Astrocyte (in vitro differentiated cells and primary cell): ENCODE data around the gene PTPRM.

ENCODE experiments used
- CTCF ChIP-seq: IDR thresholded peaks from 2 replicates; pipeline ENCODE4 v1.5.1; 2011; ENCODE audit warnings: low read depth, mild to moderate bottlenecking, inconsistent platforms, low read length, moderate library complexity; ENCODE audit not compliant: insufficient read depth
- EZH2 ChIP-seq: IDR thresholded peaks from 2 replicates; pipeline ENCODE4 v1.6.1; 2012; ENCODE audit warnings: mild to moderate bottlenecking, low read length, inconsistent platforms; ENCODE audit not compliant: insufficient read depth

DNA sequence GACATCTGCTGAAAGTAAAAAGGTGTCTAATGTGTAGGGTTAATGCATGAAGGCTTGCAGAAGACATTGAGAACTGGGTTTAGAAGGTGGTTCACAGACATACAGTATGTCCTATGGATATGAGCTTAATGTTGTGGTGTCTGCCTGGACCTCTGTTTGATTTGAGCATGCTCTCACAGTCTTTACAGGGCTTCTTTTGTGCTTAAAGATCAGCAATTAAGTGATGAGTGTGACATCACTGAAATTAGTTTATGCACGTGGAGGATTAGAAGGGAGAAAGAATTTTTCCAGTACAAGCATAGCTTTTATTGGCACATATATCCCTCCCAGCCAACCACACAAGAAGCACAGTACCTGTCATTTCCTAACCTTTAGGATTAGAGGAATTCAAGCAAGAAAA lies 674.6 kb downstream of the PTPRM start:
- TF ChIP-seq CTCF (no peak), EZH2 (no peak)
